NOMO-1 (cell line): ENCODE results near the gene SYT1.

Source experiments
- DNase-seq, 2 experiments: peaks; one replicate each; lab custom pipeline; 2025; ENCODE audit not compliant: unreplicated experiment in 2 of 2; lab: John Stamatoyannopoulos, UW

Gene SYT1

GRCh38 chr12:79055926-79056674 lies 191.5 kb downstream of the SYT1 start:
- DNase-seq, result no peak

DNA sequence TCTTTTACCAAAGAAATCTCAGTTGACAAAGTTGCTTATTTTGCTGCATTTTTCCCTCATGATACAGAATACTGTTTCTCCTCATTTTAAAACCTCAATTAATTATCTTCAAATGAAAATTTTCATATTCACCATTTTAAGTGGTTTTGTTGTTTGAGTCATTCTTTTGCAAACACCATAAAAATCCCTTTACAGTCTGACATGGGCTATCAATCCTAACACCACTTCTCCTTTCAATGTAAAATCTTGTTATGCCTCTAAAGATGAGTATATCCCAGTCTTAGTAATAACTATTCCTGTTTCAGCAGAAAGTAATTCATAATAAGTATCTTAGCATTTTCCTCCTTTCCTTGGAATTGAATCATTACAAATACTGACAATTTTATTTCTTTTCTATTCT lies 192.2 kb downstream of the SYT1 start:
- DNase-seq, result peak in 1 of 2 experiments; percentile 34

GRCh38 chr12:79057540-79057939 lies 193.0 kb downstream of the SYT1 start:
- no peak for DNase-seq

DNA sequence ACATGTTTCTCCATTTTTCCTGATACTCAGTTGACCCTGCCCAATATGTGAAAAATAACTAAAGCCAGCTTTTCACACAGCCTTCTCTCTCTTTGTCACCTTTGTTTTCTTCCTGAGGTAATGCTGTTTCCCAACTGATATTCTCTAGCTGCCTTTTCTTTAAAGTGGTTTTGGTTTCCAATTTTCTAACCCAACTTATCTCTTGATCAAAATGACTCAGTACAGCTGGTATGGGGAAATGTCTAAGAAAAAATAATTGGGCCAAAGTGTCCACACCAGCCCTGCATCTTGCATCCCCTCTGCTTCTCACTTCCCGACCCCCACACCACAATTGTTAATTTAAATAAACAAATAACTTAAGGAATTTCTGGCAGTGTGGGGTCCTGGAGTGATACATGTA lies 193.8 kb downstream of the SYT1 start:
- peak in 1 of 2 experiments; percentile 5 for DNase-seq

DNA sequence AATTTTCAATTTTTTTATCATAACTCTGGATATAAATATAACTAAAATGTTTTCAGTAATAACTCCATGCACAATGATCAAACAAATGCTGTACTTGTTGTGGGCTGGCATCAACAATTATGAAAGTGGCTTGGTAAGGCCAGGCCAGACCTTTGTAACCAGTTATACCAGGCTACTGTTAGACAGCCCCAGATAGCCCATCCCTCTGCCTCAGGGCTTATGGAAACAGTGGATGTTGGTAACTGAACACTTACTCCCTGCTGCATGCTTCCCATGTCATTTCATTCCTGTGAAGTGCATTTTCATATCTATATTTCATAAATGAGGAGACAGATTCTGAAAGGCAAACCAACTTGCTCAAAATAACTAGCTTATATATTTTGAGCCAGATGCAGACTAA lies 195.0 kb downstream of the SYT1 start:
- DNase-seq, result no peak

- no peak for DNase-seq
These were observed 198.7 kb downstream of the SYT1 start for GRCh38 chr12:79063258-79063657.

- DNase-seq, result no peak
These were observed 203.4 kb downstream of the SYT1 start for GRCh38 chr12:79067977-79068376.

- no peak for DNase-seq
These were observed 204.4 kb downstream of the SYT1 start for GRCh38 chr12:79069009-79069408.

- DNase-seq, result no peak
These were observed 206.9 kb downstream of the SYT1 start for GRCh38 chr12:79071498-79071897.

- no peak for DNase-seq
These were observed 208.9 kb downstream of the SYT1 start for GRCh38 chr12:79073506-79073905.

GRCh38 chr12:79082595-79082994 lies 218.0 kb downstream of the SYT1 start:
- no peak for DNase-seq

- no peak for DNase-seq
These were observed 218.6 kb downstream of the SYT1 start for GRCh38 chr12:79083181-79083580.

DNA sequence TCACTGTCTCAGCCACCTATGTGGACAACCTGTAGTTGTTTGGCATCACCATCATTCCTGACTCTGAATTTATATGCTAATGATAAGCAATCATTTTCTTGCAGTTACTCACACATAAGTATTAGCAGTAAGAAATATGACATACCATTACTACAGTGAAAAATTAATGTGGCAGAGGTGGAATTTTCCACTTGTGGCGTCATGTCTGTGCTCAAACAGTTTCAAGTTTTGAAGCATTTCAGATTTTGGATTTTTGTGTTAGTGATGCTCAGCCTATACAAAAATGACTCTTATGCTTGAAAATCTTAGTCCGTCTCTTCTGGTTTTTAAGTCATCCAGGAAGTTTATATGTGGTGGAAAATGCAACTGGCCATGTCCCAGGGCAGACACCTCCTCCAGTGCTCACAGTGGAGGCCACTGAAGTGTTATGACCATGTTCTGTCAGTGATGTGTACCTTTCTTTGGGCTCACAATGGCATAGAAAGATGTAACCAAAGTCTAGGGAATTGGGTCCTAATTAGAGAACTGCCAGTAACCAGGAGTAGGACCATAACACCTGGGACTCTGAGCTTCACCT lies 220.6 kb downstream of the SYT1 start:
- no peak for DNase-seq

- DNase-seq, result no peak
These were observed 222.1 kb downstream of the SYT1 start for GRCh38 chr12:79086541-79087296.

DNA sequence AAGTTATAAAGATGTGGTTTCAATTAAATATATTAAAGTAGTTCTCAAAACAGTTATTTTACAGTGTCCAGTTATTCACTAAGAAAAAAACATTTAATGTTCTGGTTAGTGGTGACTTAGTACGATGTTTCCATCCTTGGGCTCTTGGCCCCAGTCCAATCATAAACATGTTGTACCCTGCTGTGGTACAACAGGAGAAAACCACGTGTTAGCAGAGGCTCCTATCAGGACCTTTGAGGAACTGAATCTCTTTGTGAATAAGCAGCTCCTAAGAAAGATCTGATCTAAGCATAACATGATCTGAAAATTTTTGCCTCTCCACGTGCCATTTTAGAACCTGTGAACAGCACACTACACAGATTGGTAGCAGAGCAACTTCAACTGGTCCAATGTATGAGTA lies 234.0 kb downstream of the SYT1 start:
- no peak for DNase-seq

- DNase-seq, result no peak
These were observed 244.4 kb downstream of the SYT1 start for GRCh38 chr12:79108962-79109361.

GRCh38 chr12:79114896-79115295 lies 250.3 kb downstream of the SYT1 start:
- no peak for DNase-seq

DNA sequence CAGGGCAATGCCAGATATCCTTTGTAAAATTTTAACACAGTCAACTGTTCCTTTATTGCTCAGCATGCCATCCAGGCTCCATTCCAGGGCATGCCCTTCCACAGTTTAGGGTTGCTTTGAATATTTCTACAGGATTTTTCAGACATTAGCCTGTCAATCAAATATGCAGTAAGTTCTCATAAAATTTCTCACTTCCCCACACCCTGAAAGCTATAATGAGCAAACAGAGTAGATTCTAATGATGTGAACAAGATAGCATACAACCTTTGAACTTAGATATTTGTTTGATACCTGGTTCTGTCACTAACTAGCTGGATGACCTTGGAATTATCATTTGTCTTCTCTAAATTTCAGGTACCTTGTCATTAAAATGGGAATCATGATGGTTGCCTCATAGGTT lies 251.2 kb downstream of the SYT1 start:
- DNase-seq, result peak in 1 of 2 experiments; percentile 23

DNA sequence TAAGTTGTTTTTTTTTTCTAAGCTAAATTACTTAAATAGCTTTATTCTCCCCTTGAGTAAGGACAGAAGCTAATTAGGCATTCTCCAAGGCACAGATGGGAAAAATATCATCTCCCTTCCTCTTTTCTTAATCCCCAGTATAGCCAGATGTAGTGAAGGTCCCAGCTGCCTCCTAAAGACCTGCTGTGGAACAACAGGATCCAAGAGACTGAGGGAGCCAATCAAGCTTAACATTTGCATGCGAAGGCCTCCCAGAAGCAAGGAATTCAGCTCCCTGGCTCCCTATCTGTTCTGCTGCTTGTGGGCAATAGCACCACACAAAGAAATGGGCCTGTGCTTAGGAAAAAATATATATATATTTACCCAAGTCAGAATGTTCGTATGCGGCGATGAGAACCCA lies 255.2 kb downstream of the SYT1 start:
- DNase-seq, result no peak

GRCh38 chr12:79121486-79121885 lies 256.9 kb downstream of the SYT1 start:
- DNase-seq, result peak in 1 of 2 experiments; percentile 7

DNA sequence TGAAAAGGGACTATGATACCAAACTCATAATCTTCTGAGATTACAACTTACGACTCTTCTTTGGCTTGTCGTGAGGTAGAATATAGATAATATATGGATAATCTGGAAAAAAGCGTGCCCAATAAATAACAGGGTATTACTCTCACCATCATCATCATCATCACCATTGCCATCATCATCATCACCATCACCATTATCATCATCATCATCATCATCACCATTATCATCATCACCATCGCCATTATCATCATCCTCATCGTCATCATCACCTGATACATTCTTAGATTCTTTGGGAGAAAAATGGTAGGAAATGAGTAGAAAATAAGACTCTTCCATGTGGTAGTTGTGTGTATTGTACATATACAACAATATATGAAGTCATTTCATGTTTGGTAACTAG lies 259.8 kb downstream of the SYT1 start:
- no peak for DNase-seq

GRCh38 chr12:79125358-79125757 lies 260.8 kb downstream of the SYT1 start:
- no peak for DNase-seq
